Mesenchymal stem cell (in vitro differentiated cells and primary cell): ENCODE results near the gene IFI30.

Experiments used
- DNase-seq: peaks from one replicate; pipeline ENCODE4 v3.0.0-alpha.2; 2013
- H2AFZ ChIP-seq: one replicate; pipeline ENCODE4 v1.6.1; 2013; ENCODE audit warnings: low read depth, mild to moderate bottlenecking, control low read depth, inconsistent platforms, low read length, moderate library complexity
- H2AK5ac ChIP-seq: 2 replicates; pipeline ENCODE4 v1.6.1; 2013; ENCODE audit warnings: low read length, moderate library complexity, mild to moderate bottlenecking, inconsistent platforms; ENCODE audit not compliant: severe bottlenecking
- H2BK120ac ChIP-seq: one replicate; pipeline ENCODE4 v1.6.1; 2013; ENCODE audit warnings: low read depth, mild to moderate bottlenecking, inconsistent platforms, low read length, moderate library complexity
- H2BK12ac ChIP-seq, 2 experiments: one replicate each; pipeline ENCODE4 v1.6.1; 2013; ENCODE audit warnings: inconsistent platforms in 2 of 2, low read length in 2 of 2, mild to moderate bottlenecking in 2 of 2, moderate library complexity in 2 of 2, control low read depth in 1 of 2
- H2BK15ac ChIP-seq: one replicate; pipeline ENCODE4 v1.6.1; 2013; ENCODE audit warnings: mild to moderate bottlenecking, low read depth, inconsistent platforms; ENCODE audit not compliant: poor library complexity, severe bottlenecking
- H2BK5ac ChIP-seq: 2 replicates; pipeline ENCODE4 v1.6.1; 2013; ENCODE audit warnings: low read depth, mild to moderate bottlenecking, low read length, control low read depth, inconsistent platforms; ENCODE audit not compliant: poor library complexity, severe bottlenecking
- H3K14ac ChIP-seq, 2 experiments: one replicate each; pipeline ENCODE4 v1.6.1; 2013; ENCODE audit warnings: inconsistent platforms in 2 of 2, low read length in 2 of 2, control low read depth in 1 of 2, mild to moderate bottlenecking in 1 of 2, moderate library complexity in 1 of 2
- H3K18ac ChIP-seq, 2 experiments: one replicate each; pipeline ENCODE4 v1.6.1; 2013; ENCODE audit warnings: inconsistent platforms in 2 of 2, low read length in 2 of 2, control low read depth in 1 of 2, low read depth in 1 of 2, mild to moderate bottlenecking in 1 of 2
- H3K23ac ChIP-seq, 2 experiments: one replicate each; pipeline ENCODE4 v1.6.1; 2013; ENCODE audit warnings: inconsistent platforms in 2 of 2, low read length in 2 of 2, mild to moderate bottlenecking in 2 of 2, moderate library complexity in 2 of 2, control low read depth in 1 of 2
- H3K27ac ChIP-seq: 2 replicates; pipeline ENCODE4 v1.5.1; 2013; ENCODE audit warnings: mild to moderate bottlenecking, moderate library complexity, low read length, control low read depth, inconsistent platforms; ENCODE audit not compliant: poor library complexity, severe bottlenecking
- H3K27me3 ChIP-seq, 2 experiments: 2 replicates each; pipeline versions ENCODE4 v1.6.1 to v1.7.0; 2013; ENCODE audit warnings: low read length in 2 of 2, mild to moderate bottlenecking in 2 of 2, moderate library complexity in 2 of 2, control low read depth in 1 of 2, inconsistent platforms in 1 of 2; ENCODE audit not compliant: control insufficient read depth in 1 of 2, insufficient read depth in 1 of 2
- H3K36me3 ChIP-seq, 2 experiments: 2 replicates each; pipeline versions ENCODE4 v1.6.1 to v1.7.0; 2013; ENCODE audit warnings: low read length in 2 of 2, control low read depth in 1 of 2, inconsistent platforms in 1 of 2, low read depth in 1 of 2, mild to moderate bottlenecking in 1 of 2; ENCODE audit not compliant: insufficient read depth in 2 of 2, control insufficient read depth in 1 of 2
- H3K4ac ChIP-seq, 2 experiments: one replicate each; pipeline ENCODE4 v1.6.1; 2013; ENCODE audit warnings: inconsistent platforms in 2 of 2, low read length in 2 of 2, mild to moderate bottlenecking in 2 of 2, moderate library complexity in 2 of 2, control low read depth in 1 of 2, low read depth in 1 of 2
- H3K4me1 ChIP-seq: 2 replicates; pipeline ENCODE4 v1.6.1; 2013; ENCODE audit warnings: low read depth, low read length, control low read depth; ENCODE audit not compliant: control insufficient read depth, insufficient read depth
- H3K4me2 ChIP-seq: 2 replicates; pipeline ENCODE4 v1.6.1; 2013; ENCODE audit warnings: low read length, mild to moderate bottlenecking, inconsistent platforms; ENCODE audit not compliant: poor library complexity, severe bottlenecking
- H3K4me3 ChIP-seq, 2 experiments: 2 replicates each; pipeline versions ENCODE4 v1.5.1 to v1.7.0; 2013; ENCODE audit warnings: low read length in 2 of 2, mild to moderate bottlenecking in 2 of 2, control low read depth in 1 of 2, low read depth in 1 of 2; ENCODE audit not compliant: insufficient read depth in 1 of 2
- H3K79me1 ChIP-seq: replicated peaks from 2 replicates; pipeline ENCODE4 v1.6.1; 2013; ENCODE audit warnings: mild to moderate bottlenecking, control low read depth, low read length, inconsistent platforms; ENCODE audit not compliant: poor library complexity, severe bottlenecking
- H3K9ac ChIP-seq: 2 replicates; pipeline ENCODE4 v1.7.0; 2013; ENCODE audit warnings: mild to moderate bottlenecking, low read length, moderate library complexity
- H3K9me3 ChIP-seq: 2 replicates; pipeline ENCODE4 v1.7.0; 2013; ENCODE audit warnings: mild to moderate bottlenecking, low read length; ENCODE audit not compliant: control insufficient read depth
- H4K8ac ChIP-seq: one replicate; pipeline ENCODE4 v1.6.1; 2013; ENCODE audit warnings: inconsistent platforms, mild to moderate bottlenecking, low read length, moderate library complexity
- H4K91ac ChIP-seq: one replicate; pipeline ENCODE4 v1.6.1; 2013; ENCODE audit warnings: mild to moderate bottlenecking, low read length, inconsistent platforms
- WGBS: methylation state at CpG from one replicate; pipeline ENCODE4 v1.1.7; 2013; ENCODE audit warnings: mixed read lengths; 5-methylcytosine and 5-hydroxymethylcytosine counted together

IFI30 gene

DNA sequence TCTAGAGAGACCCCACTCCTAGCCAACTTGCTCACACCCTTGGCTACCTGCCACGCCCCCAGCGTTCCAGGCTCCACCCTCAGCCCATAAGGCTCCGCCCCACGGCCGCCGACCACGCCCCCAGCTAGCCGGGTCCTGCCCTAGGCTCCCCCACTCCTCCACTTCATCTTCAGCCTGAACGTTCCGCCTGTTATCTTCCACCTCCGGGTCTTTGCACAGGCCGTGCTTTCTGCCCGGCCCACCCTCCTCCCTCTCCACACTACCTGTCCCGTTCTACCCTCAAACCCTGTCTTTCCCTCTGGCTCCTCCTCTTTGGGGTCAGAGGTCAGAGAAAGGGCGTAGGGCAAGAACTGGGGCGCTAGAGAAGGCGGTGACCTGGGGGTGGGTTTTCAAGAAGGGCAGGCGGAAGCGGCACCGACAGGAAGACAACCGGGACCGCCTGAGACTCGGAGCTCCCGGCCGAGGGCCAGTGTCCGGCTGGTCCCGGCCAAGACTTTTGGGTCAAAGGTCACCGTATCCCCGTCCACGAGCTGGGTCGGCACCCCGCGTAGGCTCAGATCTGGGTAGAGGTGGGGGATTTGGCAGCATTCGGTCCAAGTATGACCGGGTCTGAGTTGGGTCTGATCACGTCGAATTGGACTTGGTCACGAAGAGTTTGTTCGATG is 50.4 kb downstream of the IFI30 start:
- Histone ChIP-seq H3K27ac (no peak overlapping the region), H4K8ac (peak overlapping the region; percentile 59), H3K18ac (peak overlapping the region; percentile 84 to 88), H2BK5ac (no peak overlapping the region), H2BK15ac (no peak overlapping the region), H3K79me1 (no peaks in the 10 kb centered on the region), H3K9ac (peak overlapping the region; percentile 67), H3K4me3 (peak overlapping the region; percentile 41 to 72), H3K36me3 (no peaks in the 10 kb centered on the region), H3K23ac (no peak overlapping the region), H3K4ac (peak overlapping the region in 1 of 2 experiments; percentile 77), H2BK120ac (no peak overlapping the region), H3K4me2 (peak overlapping the region; percentile 54), H2AFZ (peak overlapping the region; percentile 85), H3K4me1 (peaks cover 20% of the 10 kb centered on the region), H3K9me3 (no peaks in the 10 kb centered on the region), H3K14ac (no peak overlapping the region), H2BK12ac (peak overlapping the region in 1 of 2 experiments; percentile 6), H2AK5ac (no peak overlapping the region), H4K91ac (no peak overlapping the region), H3K27me3 (peaks cover 40% of the 10 kb centered on the region in 2 experiments)
- DNase-seq = no peak
- 5% methylated on average over 33 of the region's 39 CpGs for WGBS

DNA sequence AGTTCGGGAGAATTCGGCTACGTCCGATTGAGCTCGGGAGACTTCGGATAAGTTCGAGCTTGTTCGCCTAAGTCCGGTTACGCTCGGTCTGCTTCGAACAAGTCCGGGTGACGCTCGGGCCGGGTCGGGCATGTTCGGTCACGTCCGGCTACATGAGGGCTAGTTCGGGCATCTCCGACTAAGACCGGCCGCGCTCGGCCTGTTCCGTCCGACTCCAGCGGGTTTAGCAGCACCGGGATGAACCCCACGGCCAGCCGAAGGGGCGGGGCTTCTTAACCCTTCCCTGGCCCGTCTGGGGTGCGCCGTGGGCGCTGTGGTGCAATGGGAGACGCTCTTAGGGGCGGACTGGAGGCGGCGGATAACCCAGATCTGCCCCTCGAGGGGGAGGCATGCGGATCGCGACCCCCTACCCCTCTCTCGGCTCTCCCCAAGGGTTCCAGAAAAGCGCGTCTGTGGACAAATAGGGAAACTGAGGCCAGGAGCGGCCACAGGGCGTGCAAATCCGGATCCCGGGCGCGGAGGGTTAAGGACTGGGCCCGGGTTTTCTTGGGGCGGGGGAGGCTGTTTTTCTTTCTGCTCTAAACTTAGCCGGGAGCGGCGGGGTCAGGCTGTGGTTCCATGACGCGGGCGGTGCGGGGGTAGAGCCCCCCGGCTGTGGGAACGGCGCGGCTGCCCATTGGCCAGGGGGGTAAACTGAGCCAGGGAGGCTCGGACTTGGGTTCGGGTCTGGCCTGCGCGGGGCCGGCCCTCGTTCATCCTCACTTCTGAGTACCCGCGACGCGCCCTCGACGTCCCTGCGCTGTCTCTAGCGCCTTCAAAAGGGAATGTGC is 51.1 kb downstream of the IFI30 start:
- Histone ChIP-seq H4K91ac (peak overlapping the region; percentile 22), H2AFZ (peak overlapping the region; percentile 84), H3K27me3 (peaks cover 33 to 43% of the 10 kb centered on the region in 2 experiments), H4K8ac (peak overlapping the region; percentile 96), H3K79me1 (no peaks in the 10 kb centered on the region), H2AK5ac (no peak overlapping the region), H2BK120ac (no peak overlapping the region), H3K14ac (no peak overlapping the region), H3K4me2 (peak overlapping the region; percentile 76), H3K4me3 (peak overlapping the region; percentile 38 to 72), H3K4me1 (peaks cover 20% of the 10 kb centered on the region), H3K23ac (no peak overlapping the region), H3K18ac (peak overlapping the region; percentile 60 to 68), H3K27ac (no peak overlapping the region), H2BK12ac (no peak overlapping the region), H2BK15ac (peak overlapping the region; percentile 54), H3K9me3 (no peaks in the 10 kb centered on the region), H3K4ac (peak overlapping the region; percentile 66 to 88), H3K36me3 (no peaks in the 10 kb centered on the region), H3K9ac (peak overlapping the region; percentile 75), H2BK5ac (no peak overlapping the region)
- 8% methylated on average over 81 of the region's 81 CpGs for WGBS
- peak; percentile 98 for DNase-seq

DNA sequence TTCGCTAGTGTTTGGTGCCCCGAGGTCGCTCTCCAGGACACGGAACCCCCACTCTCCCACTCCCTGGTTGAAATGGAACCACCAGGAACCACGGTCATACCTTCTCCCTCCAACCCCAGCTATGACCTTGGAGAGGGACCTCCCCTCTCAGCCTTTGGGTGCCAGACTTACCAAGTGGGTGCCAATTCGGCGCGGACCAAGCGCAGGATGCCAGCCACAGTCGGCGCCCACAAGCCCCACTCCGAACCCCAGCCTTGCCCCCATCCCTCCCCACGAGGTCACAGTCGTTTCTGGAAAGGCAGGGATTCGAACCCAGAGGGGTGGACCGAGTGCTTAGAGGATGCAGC is 51.7 kb downstream of the IFI30 start:
- no peak overlapping the region for H3K18ac ChIP-seq
- H3K23ac ChIP-seq = no peak overlapping the region
- no peak overlapping the region for H3K4me2 ChIP-seq
- H4K8ac ChIP-seq = peak overlapping the region; percentile 78
- no peaks in the 10 kb centered on the region for H3K36me3 ChIP-seq
- no peak overlapping the region for H2BK12ac ChIP-seq
- H3K4me1 ChIP-seq = peaks cover 20% of the 10 kb centered on the region
- H3K9ac ChIP-seq = peak overlapping the region; percentile 75
- peak overlapping the region in 1 of 2 experiments; percentile 43 for H3K4ac ChIP-seq
- no peak overlapping the region for H2BK15ac ChIP-seq
- no peak overlapping the region for H3K14ac ChIP-seq
- no peak overlapping the region for H2AFZ ChIP-seq
- no peaks in the 10 kb centered on the region for H3K9me3 ChIP-seq
- no peak overlapping the region for H2BK120ac ChIP-seq
- no peak overlapping the region for H4K91ac ChIP-seq
- no peak overlapping the region for H2AK5ac ChIP-seq
- H3K27me3 ChIP-seq = peaks cover 27 to 49% of the 10 kb centered on the region in 2 experiments
- 43% methylated on average over 16 of the region's 16 CpGs for WGBS
- H3K4me3 ChIP-seq = peak overlapping the region in 1 of 2 experiments; percentile 67
- DNase-seq = no peak
- no peak overlapping the region for H3K27ac ChIP-seq
- H3K79me1 ChIP-seq = no peaks in the 10 kb centered on the region
- H2BK5ac ChIP-seq = no peak overlapping the region
